ENCODE measurements around the gene TBC1D32.
A peak's percentile ranks its signal among the peaks of the same experiment; 100 is the strongest.
"Not testable (repeated sequence)": the region's sequence is repeated elsewhere in the genome, so short reads cannot be mapped to it uniquely, and the experiment has no call there.

TBC1D32 gene

GRCh38 chr6:121112356-121112755, 221.9 kb downstream of the TBC1D32 start:
- DNase-seq: no peak

- DNase-seq: no peak
These were observed 223.5 kb downstream of the TBC1D32 start for GRCh38 chr6:121110733-121111132.

GRCh38 chr6:121106962-121107361, 227.3 kb downstream of the TBC1D32 start:
- no peak for DNase-seq

GRCh38 chr6:121105461-121105860, 228.8 kb downstream of the TBC1D32 start:
- no peak for DNase-seq

GRCh38 chr6:121093928-121094327, 240.4 kb downstream of the TBC1D32 start:
- no peak for DNase-seq

- DNase-seq: no peak
These were observed 243.8 kb downstream of the TBC1D32 start for GRCh38 chr6:121090492-121090891.

GRCh38 chr6:121086876-121087275, 247.4 kb downstream of the TBC1D32 start:
- DNase-seq: no peak

- no peak for DNase-seq
These were observed 258.2 kb downstream of the TBC1D32 start for GRCh38 chr6:121076119-121076518.

GRCh38 chr6:121068749-121069148, 265.5 kb downstream of the TBC1D32 start:
- DNase-seq: not testable (repeated sequence)

- DNase-seq: no peak
These were observed 266.9 kb downstream of the TBC1D32 start for GRCh38 chr6:121067381-121067780.

GRCh38 chr6:121064345-121064744, 269.9 kb downstream of the TBC1D32 start:
- DNase-seq: no peak

- peak; percentile 42 for DNase-seq
These were observed 278.6 kb downstream of the TBC1D32 start for GRCh38 chr6:121055572-121056163.

GRCh38 chr6:121048593-121048992, 285.7 kb downstream of the TBC1D32 start:
- not testable (repeated sequence) for DNase-seq

- not testable (repeated sequence) for DNase-seq
These were observed 289.4 kb downstream of the TBC1D32 start for GRCh38 chr6:121044905-121045304.

- DNase-seq: not testable (repeated sequence)
These were observed 290.6 kb downstream of the TBC1D32 start for GRCh38 chr6:121043706-121044105.

- DNase-seq: not testable (repeated sequence)
These were observed 291.1 kb downstream of the TBC1D32 start for GRCh38 chr6:121043211-121043610.

- no peak for DNase-seq
These were observed 291.5 kb downstream of the TBC1D32 start for GRCh38 chr6:121042766-121043165.

- no peak for DNase-seq
These were observed 293.4 kb downstream of the TBC1D32 start for GRCh38 chr6:121040831-121041230.

- no peak for DNase-seq
These were observed 301.2 kb downstream of the TBC1D32 start for GRCh38 chr6:121033091-121033490.

GRCh38 chr6:121032268-121033006, 301.8 kb downstream of the TBC1D32 start:
- no peak for DNase-seq
